ENCODE measurements around the gene KIF13A.
"Not testable (repeated sequence)": the region's sequence is repeated elsewhere in the genome, so short reads cannot be mapped to it uniquely, and the experiment has no call there.

Gene KIF13A

DNA sequence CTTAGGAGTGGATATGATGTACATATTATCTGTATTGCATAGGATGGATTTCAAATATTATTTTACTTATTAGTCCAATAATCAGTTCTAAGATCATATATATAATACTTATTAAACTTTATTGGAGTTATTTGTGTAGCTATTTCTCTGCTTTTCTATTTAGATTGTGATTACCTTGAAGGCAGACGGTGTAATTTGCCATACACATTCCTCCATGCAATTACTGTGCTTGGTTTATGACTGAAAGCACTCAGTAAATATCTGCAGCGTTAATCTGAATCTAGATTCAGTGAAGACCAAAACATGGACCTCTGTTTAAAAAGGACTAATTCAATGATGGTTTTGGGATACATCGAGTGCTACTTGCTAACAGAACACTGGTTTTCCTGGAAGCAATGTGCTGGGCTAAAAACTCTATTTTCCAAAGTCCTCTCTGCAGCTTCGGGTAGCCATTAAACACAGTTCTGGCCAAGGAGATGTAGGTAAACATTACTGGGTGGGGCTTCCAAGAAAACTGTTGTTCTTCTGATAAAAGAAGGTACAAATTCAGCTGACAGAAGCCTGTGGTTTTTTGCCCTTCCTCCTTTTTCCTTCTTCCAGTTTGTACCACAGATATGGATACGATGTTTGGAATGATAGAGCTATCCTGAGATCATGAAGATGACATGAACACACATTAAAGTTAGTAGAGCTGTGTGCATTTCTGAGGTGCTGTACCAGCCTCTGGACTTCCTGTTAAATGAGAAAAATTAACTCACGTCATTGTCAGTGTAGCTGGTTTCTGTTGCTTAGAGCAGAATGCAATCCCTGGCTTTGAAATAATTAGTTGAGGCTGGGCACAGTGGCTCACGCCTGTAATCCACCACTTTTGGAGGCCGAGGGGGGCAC lies 144.3 kb downstream of the KIF13A start:
- DNase-seq: no peak

DNA sequence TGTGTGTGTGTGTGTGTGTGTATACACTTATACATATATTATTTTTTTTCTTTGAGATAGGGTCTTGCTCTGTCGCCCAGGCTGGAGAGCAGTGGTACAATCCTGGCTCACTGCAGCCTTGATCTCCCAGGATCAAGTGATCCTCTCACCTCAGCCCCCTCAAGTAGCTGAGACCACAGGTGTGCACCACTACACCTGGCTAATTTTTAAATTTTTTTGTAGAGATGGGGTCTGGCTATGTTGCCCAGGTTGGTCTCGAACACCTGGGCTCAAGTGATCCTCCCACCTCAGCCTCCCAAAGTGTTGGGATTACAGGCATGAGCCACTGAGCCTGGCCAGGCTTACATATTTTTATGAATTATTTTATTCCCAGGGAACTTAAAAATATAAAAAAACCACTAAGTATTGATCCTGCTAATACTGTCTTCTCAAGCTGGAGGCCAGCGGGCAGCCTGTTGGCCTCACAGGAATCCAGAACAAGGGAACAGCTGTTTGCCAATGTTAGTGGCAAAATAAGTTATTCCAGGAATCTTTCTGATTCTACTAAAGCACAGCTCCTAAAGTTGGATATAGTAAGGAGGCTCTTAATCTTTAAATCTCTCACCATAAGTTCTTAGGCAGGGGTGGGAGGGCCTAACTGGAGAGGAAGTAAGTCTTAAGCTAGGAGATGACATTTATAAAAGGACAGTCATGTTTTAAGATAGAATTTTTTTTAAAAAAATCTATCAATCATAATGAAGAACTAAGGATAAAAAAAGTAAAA lies 145.2 kb downstream of the KIF13A start:
- no peak for DNase-seq

DNA sequence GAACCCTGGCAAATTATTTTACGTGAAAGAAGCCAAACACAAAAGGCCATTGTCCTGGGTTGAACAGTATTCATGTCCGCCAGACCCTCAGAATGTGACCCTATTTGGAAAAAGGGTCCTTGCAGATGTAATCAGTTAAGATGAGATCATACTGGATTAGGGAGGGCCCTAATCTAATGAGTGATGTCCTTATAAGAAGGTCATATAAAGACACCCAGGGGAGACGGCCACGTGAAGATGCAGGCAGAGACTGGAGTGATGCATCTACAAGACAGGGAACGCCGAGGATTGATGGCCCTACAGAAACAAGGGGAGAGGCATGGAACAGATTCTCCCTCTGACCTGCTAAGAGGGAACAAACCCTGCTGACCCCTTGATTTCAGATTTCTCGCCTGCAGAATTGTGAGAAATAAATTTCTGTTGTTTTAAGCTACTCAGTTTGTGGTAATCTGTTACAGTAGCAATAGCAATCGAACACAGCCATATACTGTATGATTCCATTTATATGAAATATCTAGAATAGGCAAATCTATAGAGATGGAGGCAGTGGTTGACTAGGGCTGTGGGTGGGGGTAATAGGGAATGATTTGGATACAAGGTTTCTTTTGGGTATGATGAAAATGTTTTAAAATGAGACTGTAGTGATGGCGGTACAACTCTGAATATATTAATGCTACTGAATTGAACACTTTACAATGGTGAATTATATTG lies 147.8 kb downstream of the KIF13A start:
- DNase-seq: no peak

DNA sequence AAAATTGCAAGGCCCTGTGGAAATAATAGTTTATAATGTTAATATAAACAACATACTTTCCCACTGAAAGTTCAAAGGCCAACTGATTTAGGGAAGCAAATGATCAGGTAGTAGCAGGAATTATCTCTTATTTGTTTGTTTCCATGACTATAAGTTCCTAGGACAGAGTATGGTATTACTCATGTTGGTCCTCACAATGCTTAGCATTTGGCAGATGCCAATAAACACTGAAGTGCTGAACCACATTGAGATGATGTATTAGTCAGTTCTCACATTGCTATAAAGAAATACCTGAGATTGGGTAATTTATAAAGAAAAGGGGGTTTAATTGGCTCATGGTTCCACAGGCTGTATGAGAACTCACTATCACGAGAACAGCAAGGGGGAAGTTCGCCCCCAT lies 151.1 kb downstream of the KIF13A start:
- DNase-seq: no peak

DNA sequence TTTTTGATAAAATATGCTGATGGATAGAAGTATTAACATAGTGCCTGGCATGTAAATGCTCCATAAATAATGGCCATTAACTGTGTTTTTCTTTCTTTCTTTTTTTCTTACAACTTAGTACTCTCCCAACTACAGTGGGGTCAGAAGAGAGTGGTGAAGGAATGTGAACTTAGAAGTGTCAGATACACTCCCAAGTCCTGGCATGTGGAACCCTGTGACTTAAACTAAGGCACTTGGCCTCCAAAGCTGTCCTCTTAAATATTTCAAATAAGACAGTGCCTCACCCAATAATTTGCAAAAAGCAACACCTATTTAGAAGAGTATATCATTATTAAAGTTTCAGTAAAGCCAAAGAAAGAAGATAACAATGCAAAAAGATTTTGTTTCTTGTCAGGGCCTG lies 151.7 kb downstream of the KIF13A start:
- DNase-seq: no peak

DNA sequence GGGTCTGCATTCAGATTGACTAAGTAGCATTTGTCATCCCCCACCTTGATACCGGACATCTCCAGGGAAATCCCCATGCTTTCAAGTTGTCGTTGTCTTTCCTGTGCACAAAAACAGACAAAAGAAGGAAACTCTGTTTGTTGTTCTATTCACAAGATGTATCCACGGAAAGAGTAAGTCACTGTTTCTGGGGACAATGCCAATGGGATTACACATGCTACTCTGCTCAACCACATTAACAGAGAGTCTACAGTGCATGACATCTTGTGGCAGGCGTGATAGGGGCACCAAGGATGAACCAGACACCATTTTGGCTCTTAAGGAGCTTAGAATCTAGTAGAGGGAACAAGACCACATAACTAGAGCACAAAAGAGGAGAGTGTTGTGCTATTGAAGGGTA lies 156.3 kb downstream of the KIF13A start:
- no peak for DNase-seq

DNA sequence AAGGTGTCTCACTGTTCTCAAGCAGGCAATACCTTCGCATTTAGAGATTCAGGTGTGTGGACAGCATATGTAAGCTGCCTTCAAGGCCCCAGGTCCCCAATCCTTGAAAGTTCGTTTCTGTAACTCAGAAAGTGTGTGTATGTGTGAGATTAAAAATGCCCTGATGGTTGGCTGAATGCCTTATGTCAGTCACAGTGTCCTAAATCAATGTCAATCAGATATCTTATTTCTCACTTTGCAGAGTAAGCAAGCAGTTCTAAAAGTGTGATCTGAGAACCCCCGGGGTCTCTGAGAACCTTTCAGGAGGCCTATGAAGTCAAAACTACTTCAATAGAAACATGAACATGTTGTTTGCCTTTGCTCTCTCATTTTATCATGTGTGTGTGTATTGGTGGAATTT lies 157.5 kb downstream of the KIF13A start:
- no peak for DNase-seq

DNA sequence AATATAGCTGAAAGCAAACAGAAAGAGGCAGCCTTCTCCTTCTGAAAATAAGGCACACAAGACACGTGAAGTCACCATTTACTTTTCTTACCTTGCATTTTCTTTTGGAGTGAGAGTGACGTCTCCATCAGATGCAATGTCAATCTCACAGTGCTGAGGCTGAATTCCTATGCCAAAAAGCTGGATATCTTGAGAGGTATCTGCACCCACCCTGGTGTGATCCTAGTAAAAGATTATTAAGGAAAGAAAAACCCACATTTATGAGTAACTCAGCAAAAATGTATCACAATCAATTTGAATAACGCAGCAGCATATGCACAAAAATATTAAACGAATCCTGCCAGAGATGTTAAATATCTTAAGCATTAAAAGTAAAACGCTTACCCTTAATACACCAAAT lies 159.3 kb downstream of the KIF13A start:
- DNase-seq: no peak

DNA sequence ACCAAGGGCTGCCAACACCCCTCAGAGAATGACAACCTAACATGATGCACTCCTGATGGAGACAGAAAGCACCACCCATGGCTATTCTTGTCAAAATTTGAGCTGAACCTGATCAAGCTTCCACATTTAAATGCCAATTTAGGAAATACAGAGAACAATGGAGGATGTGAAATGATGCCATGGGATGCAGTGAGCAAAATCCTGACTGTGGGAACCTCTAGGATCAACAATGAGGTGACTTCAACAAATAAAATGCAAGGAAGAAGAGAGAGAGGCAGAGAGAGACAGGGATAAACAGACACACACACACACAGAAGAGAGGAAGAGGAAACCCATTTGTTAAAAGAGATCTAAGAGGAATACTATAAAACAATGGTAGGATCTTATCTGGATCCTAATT lies 161.1 kb downstream of the KIF13A start:
- DNase-seq: no peak

DNA sequence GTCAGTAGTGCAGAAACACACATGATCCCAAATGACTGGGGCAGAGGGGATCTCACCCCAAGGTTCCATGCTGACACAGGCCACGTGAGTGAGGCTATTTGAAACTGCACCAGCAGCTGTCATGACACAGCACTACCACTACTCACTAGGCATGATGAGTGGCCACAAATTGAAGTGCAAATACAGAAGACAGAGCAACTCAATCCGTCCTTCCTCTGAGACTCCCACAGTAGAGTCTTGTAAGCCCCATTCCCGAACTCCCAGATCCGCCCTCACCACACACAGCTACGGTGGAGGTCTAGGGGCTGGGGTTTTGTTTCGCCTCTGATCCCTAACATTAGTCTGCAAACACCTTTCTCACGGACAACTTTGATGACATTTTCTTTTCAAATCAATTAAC lies 167.4 kb downstream of the KIF13A start:
- DNase-seq: peak; percentile 61

DNA sequence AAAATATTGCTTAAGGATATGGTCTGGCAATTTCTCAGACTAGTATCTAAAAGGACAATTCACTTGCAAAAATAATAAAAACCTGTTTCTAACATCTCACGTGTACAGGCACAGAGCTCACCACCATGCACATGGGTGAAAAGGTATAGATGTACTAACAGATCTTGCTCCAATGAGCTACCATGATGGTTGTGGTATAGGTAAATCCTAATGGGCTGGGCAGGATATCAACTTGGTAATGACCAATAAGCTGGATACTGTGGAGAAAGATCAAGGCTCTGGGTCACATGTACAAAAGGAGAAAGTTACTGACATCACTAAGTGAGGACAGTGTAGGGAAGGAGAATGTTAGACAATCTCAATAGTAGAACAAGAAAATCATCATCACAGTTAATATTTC lies 169.7 kb downstream of the KIF13A start:
- no peak for DNase-seq

DNA sequence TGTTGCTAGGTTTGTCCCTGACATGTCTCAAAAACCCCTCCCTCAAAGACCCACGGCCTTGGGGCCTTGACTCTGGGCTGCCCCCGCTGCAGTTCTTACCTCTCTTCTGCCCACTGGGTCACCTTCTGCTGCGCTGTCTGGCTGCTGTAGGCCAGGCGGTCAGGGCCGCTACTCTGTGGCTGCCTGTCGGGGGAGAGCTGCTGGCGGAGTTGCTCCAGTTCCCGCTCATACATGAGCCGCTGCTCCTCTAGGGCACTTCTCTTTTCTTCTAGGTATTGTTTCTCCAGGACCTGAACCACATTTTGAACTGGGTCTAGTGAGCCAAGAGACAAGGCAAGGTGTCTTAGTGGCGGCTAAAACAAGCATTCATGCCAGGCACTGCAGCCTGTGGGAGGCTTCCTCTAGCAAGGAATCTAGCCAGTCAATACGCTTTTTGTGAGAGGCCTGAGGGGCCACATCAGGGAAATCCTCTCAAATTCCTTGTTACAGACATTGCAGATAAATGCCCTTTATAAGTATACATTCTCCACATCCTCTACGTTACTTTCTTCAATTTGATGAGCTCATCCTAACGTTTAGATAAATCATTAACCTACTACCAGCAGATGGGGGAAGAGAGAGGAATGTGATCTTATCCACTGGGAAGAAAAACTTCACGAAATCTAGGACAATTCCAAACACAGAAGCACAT lies 170.4 kb downstream of the KIF13A start:
- DNase-seq: no peak

DNA sequence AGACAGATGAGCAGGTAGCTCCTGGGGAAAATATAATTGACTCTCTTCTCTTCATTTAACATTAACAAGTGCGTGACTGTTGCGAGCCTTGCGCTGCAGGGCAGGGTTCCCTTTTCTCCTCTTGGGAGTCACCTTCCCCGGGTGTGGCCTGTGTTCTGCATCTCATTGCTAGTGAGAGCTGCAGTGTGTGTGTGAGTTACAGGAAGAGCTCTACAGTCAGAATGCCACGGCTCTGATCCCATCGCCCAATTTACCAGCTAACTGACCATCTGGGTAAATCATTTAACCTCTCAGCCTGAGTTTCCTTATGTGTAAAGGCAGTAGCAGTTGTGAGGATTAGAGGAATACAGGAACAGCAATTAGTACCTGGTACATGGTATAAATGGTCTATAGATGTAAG lies 173.9 kb downstream of the KIF13A start:
- DNase-seq: no peak

DNA sequence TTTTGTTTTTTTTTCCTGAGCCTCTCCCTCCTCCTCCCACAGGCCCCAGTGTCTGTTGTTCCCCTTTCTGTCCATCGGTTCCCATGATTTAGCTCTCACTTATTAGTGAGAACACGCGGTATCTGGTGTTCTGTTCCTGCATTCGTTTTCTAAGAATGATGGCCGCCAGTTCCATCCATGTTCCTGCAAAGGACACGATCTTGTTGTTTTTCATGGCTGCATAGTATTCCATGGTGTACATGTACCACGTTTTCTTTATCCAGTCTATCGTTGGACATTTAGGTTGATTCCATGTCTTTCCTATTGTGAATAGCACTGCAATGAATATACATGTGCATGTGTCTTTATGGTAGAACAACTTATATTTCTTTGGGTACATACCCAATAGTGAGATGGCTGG lies 175.1 kb downstream of the KIF13A start:
- no peak for DNase-seq

DNA sequence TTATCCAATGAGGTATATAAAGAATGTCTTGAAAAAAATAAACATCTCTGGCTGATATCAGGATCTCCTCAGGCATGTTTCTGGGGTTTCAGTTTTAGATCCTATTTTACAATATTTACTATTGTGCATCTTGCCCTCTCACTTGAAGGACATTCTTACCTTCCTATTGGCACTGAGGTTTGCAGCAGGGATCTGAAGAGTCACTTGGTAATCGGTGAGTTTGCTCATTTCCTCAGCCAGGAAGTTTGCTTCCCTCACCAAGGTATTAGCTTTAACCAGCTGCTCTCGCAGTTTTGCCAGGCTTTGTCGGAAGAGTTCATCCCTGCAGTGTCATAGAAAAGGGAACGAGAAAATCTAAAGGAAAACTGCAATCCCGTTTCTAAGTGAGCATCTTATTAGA lies 178.8 kb downstream of the KIF13A start:
- no peak for DNase-seq

DNA sequence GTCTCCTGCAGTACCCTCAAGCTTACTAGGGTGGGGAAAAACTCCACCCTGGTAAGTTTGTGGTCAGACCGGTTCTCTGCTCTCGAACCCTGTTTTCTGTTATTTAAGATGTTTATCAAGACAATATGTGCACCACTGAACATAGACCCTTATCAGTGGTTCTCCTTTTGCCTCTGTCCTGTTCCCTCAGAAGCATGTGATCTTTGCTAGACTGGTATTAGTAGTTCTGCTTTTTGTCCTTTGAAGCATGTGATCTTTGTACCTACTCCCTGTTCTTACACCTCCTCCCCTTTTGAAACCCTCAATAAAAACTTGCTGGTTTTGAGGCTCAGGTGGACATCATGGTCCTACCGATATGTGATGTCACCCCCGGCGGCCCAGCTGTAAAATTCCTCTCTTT lies 180.0 kb downstream of the KIF13A start:
- not testable (repeated sequence) for DNase-seq

DNA sequence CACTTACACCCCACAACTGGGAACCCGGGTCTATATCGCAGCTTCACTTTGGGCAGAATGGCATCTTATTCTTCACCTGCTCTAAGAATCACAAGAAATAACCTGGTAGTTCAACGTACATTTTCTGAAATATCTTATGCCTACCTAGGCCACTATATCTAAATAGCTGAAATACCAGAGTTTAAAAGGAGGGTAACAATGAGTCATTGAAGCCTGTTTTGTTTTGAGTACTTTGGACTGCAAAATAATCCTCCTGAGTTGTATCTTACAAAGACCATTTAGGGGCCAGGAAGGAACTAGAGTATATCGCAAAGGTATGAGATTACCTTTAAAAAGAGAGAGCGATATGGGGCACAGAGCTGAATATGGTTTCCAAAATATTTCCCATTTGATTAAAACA lies 184.0 kb downstream of the KIF13A start:
- no peak for DNase-seq

DNA sequence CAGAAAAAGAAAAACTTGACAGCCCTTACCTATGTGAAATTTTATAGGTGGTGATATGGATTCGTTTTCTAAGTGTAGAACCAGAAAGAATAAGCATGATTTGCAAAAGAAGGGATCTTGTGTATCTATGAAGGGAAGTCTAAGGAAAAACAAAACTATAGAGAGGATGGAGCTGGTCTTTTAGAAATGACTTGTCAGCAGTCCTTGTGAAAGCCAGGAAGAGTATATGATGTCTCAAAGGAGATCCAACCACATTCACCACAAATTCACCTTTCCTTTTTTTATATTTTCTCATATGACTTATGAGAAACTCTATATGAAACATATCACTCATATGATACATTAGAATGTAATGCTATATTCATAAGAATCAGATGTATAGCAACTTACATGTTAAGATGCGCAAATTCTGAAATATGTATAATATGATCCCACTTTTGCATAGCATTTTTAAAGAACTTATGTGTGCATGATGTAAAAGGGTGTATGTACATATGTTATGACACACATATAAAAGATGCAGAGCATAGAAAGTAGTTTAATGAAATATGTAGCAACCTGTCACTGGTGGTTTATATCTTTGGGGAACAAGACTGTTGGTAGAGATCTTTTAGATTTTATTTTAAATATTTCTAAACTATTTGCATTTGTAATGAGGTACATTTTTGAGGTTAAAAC lies 188.8 kb downstream of the KIF13A start:
- DNase-seq: no peak

DNA sequence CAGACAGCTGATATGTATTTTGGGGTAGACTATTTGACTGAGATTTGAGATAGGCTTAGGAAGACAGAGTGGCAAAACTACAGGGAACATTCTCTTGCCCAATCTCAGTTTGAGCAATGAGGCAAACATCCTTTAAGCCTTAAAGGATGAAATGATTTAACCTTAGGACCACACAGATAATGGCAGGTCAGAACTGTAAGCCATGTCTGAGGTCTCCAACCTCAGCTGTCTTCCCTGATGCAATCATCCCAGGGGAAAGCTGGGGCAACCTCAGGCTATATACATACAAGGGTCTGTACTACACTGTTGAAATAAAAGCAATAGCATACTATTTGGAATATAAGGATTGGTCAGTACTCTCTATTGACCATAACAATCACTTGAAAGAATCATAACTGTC lies 196.9 kb downstream of the KIF13A start:
- no peak for DNase-seq

DNA sequence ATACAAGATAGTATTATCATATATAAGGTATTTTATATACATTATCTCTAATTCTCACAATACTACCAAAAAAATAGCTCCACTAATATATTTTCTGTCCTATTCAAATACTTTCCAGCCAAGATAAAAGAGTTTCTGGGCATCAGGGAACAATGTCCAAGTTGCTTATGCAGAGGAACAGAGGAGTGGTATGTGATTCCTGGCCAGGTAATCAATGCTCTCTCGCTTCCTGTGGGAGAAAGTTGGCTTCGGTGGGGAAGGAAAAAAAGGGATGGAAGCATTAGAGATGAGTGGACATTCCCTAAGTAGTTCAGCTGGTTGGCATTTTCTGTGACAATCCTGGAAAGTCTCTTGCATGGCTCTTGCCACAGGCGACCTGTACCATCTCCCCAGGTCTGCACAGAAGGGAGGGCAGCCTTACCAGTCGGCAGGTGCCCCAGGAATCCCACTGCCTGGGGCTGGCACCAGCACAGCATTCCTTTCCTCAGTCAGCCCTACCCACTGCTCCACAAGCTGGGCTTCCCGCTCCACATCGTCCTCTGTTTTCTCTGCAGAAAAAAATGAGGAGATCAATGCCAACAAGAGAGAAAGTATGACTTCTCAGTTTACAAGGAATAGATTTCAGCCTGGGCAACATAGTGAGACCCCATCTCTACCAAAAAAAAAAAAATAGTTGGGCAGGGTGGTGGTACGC lies 202.2 kb downstream of the KIF13A start:
- no peak for DNase-seq

DNA sequence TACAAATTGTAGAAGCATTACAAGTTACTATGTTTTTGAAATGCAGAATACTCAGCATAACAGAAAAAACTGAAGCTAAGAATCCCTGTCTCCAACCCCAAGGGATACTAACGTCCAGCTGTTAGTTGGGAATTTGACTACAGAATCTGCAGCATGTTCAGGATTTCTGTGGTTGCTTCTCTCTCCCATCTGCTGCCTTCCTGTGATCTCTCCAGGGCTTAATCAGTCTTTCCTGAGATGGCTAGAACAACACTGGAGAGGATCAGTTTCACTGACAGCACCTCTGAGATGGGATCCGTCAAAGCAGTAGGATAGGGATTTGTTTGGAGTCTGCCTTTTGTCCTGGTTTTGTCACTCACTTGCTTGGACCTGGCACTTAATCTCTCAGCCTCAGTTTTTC lies 207.4 kb downstream of the KIF13A start:
- DNase-seq: no peak

DNA sequence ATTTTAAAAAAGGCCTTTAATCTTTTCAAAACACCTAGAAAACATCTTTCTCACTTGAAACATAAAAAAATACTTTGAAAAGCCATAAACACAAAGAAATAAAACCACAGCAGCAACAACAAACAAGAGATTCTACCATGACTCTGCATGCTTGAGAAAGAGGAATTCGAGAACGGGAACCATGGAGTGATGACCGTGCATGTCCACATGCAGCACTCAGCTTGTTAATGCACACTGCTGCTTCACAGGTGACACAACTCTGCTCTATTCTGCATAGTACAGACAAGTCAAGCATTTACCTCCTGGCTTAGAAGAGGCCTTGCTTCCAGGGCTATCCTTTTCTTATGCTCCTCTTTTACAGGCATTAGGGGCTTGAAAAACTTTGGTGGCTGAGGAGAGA lies 215.8 kb downstream of the KIF13A start:
- no peak for DNase-seq
